Limb (tissue), 2 donors: ENCODE measurements around the gene SAXO2.
A peak's percentile ranks its signal among the peaks of the same experiment; 100 is the strongest.

Experiments
- DNase-seq, 2 donors: peaks; one replicate each; pipeline ENCODE4 v3.0.0-alpha.2; 2016; ENCODE audit errors: extremely low spot score in 2 of 2

The SAXO2 gene

DNA sequence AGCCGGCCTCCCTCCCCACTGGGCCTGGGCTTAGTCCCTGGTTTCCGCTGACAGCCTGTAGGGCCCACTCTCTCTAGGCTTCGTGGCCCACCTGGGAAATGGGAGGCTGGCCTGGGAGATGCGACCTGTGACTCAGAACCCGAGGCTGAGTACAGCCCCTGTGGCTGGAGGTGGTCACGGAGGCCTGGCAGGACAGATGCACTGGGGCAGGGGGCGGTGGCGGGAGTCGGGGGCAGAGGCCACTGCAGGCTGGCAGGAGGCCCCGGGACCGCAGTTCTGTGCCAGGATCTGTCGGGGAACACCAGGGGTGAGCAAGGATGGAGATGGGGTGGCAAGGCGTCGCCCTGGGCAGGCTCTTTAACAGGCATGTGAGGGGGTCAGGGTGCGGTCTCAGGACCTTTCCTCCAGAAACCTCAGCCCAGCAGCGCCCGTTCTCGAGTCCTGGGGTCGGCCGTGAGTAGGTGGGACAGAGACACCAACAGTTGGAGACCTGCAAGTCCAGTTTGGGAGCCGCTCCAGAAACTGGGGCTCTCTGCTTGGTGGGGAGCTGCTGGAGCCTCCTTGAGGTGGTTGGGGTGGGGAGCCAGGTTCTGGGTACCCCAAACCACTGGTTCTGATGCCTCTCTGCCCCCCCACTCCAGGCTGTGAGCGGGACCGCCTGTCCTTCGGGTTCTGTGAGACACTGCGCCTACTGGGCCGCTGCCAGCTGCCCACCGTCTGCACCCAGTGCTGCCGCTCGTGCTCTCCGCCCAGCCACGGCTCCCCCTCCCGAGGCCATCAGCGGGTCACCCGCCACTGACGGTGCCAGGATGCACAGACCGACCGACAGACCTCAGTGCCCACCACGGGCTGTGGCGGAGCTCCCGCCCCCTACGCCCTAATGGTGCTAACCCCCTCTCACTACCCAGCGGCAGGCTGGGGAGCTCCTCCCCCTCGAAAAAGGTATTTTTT lies 71.3 kb downstream of the SAXO2 start:
- DNase-seq = peak in 1 of 2 donors; percentile 16
